Small intestine (tissue), 7 donors: ENCODE results near the gene ATL1. TPM values are rescaled to one million over a fixed set of nuclear protein-coding genes. Genes with fewer than 3 reads are reported as not detected.
"Not testable (repeated sequence)": the region's sequence is repeated elsewhere in the genome, so short reads cannot be mapped to it uniquely, and the experiment has no call there.

Experiments used
- DNase-seq, 2 donors: peaks; one replicate each; pipeline versions ENCODE4 v3.0.0 to v3.0.0-alpha.2; 2013
- FAIRE-seq: peaks from 2 replicates; lab custom pipeline; 2012; peaks lifted over from hg19 to GRCh38; lab: Jason Lieb, UNC
- H3K27ac ChIP-seq, 3 donors: one replicate each; pipeline ENCODE4 v1.5.1; 2013; ENCODE audit warnings: low read length in 2 of 3, mild to moderate bottlenecking in 2 of 3, control low read depth in 1 of 3, inconsistent platforms in 1 of 3, low read depth in 1 of 3, moderate library complexity in 1 of 3
- H3K27me3 ChIP-seq, 3 donors: one replicate each; pipeline ENCODE4 v1.6.1; 2013; ENCODE audit warnings: low read length in 3 of 3, inconsistent platforms in 1 of 3; ENCODE audit not compliant: control insufficient read depth in 3 of 3, insufficient read depth in 3 of 3
- H3K36me3 ChIP-seq, 3 donors: one replicate each; pipeline ENCODE4 v1.6.1; 2013; ENCODE audit warnings: low read length in 3 of 3, inconsistent platforms in 1 of 3, low read depth in 1 of 3, mild to moderate bottlenecking in 1 of 3, moderate library complexity in 1 of 3; ENCODE audit not compliant: control insufficient read depth in 3 of 3, insufficient read depth in 2 of 3
- H3K4me1 ChIP-seq, 3 donors: one replicate each; pipeline ENCODE4 v1.6.1; 2013; ENCODE audit warnings: low read length in 2 of 3, inconsistent platforms in 1 of 3, low read depth in 1 of 3, mild to moderate bottlenecking in 1 of 3, moderate library complexity in 1 of 3; ENCODE audit not compliant: control insufficient read depth in 3 of 3, insufficient read depth in 2 of 3
- H3K4me3 ChIP-seq, 3 donors: one replicate each; pipeline ENCODE4 v1.5.1; 2013; ENCODE audit warnings: low read length in 3 of 3, control low read depth in 1 of 3, inconsistent platforms in 1 of 3, low read depth in 1 of 3, mild to moderate bottlenecking in 1 of 3, moderate library complexity in 1 of 3
- H3K9me3 ChIP-seq, 2 donors: one replicate each; pipeline ENCODE4 v1.6.1; 2013; ENCODE audit warnings: low read depth in 1 of 2, low read length in 1 of 2; ENCODE audit not compliant: control insufficient read depth in 2 of 2, insufficient read depth in 1 of 2
- WGBS, 3 donors: extraction: QIAGEN DNeasy Blood & Tissue Kit; methylation state at CpG; one replicate each; pipeline ENCODE4 v1.1.7; 2013; 5-methylcytosine and 5-hydroxymethylcytosine counted together
- polyA plus RNA-seq, 4 donors: library from polyadenylated mRNA; stranded (reverse) in 3 of 4; unstranded in 1 of 4; fragments of 200-250 nt in 3 of 4; fragments of 120-200 nt in 1 of 4; gene quantifications; one replicate each; pipeline versions ENCODE4 v1.2.1 to v1.2.3, GENCODE V29; 2013
- donor health status: healthy with polysubstance abuse.
- donor health status: control.
- donor health status: control.
- donor health status: Bipolar disorder and iron deficiency.
- donor health status: healthy.

ATL1 gene
- polyA plus RNA-seq, 4 donors: 2.4 to 7.8 (median 6.4) TPM

DNA sequence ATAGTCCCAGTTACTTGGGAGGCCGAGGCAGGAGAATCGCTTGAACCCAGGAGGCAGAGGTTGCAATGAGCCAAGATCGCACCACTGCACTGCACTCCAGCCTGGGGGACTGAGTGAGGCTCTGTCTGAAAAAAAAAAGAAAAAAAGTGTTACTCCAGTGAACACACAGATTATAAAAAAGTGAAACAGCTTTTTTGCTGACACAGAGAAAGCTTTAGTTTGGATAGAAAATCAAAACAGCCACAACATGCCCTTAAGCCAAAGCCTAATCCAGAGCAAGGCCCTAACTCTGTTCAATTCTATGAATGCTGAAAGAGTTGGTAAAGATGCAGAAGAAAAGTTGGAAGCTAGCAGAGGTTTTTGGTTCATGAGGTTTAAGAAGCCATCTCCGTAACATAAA, 65.0 kb downstream of the ATL1 start:
- not testable (repeated sequence) for H3K4me3 ChIP-seq, H3K9me3 ChIP-seq, H3K27ac ChIP-seq, FAIRE-seq, H3K4me1 ChIP-seq, DNase-seq, H3K27me3 ChIP-seq
- 98 to 99% (median 99%) methylated on average over 4 of the region's 4 CpGs for WGBS, 3 donors
- H3K36me3 ChIP-seq: peaks cover 0 to 14% (median 4%) of the 10 kb centered on the region in 3 donors

DNA sequence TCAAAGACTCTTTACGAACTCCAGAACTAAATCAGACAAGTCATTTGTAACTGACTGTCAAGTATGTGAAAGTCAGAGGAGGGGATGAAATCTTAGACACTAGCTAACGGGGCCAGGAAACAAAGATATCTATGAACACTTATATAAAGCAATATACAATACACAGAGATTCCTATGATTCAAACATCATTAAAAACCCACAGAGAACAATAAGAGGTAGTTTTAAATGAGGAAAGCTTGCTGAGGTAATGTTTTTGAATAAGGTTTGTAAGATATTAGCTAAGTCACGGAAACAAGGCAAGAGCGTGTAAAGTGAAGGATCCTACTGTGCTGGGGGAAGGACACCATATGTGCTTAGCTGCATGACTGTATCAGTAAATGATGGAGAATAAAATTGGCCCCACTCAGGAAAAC, 71.5 kb downstream of the ATL1 start:
- H3K27ac ChIP-seq: no peak overlapping the region
- H3K27me3 ChIP-seq: no peaks in the 10 kb centered on the region
- no peak overlapping the region for H3K4me3 ChIP-seq
- WGBS, 3 donors: 88 to 99% (median 97%) methylated on average over 4 of the region's 4 CpGs
- no peaks in the 10 kb centered on the region for H3K9me3 ChIP-seq
- H3K36me3 ChIP-seq: peaks cover 0 to 17% (median 5%) of the 10 kb centered on the region in 3 donors
- H3K4me1 ChIP-seq: no peaks in the 10 kb centered on the region
- no peak for DNase-seq
- no peak for FAIRE-seq

DNA sequence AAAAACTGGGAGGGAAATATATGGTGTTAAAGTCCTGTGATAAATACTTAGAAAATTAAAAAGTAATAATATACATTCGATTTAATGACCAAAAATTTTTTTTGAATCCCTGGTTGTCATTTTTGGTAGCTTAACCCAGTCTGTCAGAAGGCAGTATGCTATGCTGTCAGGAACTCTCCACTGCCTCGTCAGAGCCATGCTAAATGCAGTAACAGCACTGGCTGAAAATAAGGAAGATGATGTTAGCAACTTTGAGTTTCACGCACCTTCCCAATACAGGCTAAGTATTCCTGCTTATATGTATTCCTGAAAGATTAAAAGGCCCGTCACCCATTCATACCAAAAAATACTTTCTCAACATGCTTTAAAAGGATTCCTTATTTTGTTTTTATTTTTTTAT, 74.0 kb downstream of the ATL1 start:
- H3K4me3 ChIP-seq: no peak overlapping the region
- no peak for FAIRE-seq
- WGBS, 3 donors: 85 to 92% (median 89%) methylated on average over 4 of the region's 4 CpGs
- H3K36me3 ChIP-seq: peaks cover 0 to 18% (median 5%) of the 10 kb centered on the region in 3 donors
- no peaks in the 10 kb centered on the region for H3K27me3 ChIP-seq
- no peak for DNase-seq
- no peak overlapping the region for H3K27ac ChIP-seq
- no peaks in the 10 kb centered on the region for H3K9me3 ChIP-seq
- H3K4me1 ChIP-seq: no peaks in the 10 kb centered on the region

DNA sequence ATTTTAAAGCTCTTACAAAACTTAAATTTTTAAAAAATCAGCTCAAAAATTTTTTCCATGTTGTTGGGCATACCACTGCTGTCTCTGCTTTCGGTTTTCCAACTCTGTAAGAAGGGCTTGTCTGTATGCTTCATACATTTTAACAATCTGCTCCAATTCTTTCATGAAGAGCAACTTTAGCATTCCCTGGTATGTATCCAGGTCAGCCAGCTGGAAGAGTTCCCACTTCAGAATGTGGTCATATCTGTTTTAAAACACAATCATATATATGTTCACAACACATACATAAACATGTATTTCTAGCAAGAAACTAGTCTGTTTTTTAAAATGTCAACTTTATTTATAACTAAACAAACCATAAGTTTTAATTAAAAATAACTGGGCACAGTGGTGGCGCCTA, 75.2 kb downstream of the ATL1 start:
- Histone ChIP-seq H3K9me3 (no peaks in the 10 kb centered on the region), H3K4me3 (no peak overlapping the region), H3K4me1 (no peaks in the 10 kb centered on the region), H3K27me3 (no peaks in the 10 kb centered on the region), H3K27ac (no peak overlapping the region), H3K36me3 (peaks cover 2 to 18% (median 5%) of the 10 kb centered on the region in 3 donors)
- WGBS, 3 donors: 93 to 98% (median 94%) methylated on average over 2 of the region's 2 CpGs
- DNase-seq: no peak
- FAIRE-seq: no peak

DNA sequence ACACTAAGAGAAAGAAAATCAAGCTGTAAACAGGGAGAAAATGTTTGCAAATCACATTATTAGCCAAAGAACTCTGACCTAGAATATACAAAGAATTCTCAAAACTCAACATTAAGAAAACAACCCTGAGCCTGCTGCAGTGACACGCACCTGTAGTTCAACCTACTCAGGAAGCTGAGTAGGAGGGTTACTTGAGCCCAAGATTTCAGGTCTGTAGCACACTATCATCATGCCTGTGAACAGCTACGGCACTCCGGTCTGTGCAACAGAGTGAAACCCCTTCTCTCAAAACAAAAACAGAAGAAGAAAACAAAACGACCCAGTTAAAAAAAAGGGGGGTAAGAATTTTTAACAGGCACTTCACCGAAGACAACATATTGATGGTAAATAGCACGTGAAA, 87.3 kb downstream of the ATL1 start:
- no peaks in the 10 kb centered on the region for H3K27me3 ChIP-seq
- H3K27ac ChIP-seq: no peak overlapping the region
- H3K4me3 ChIP-seq: no peak overlapping the region
- WGBS, 3 donors: 68 to 87% (median 76%) methylated on average over 6 of the region's 6 CpGs
- FAIRE-seq (no peak), DNase-seq (no peak)
- peaks cover 0 to 4% (median 0%) of the 10 kb centered on the region in 3 donors for H3K36me3 ChIP-seq
- no peaks in the 10 kb centered on the region for H3K4me1 ChIP-seq
- H3K9me3 ChIP-seq: no peaks in the 10 kb centered on the region

DNA sequence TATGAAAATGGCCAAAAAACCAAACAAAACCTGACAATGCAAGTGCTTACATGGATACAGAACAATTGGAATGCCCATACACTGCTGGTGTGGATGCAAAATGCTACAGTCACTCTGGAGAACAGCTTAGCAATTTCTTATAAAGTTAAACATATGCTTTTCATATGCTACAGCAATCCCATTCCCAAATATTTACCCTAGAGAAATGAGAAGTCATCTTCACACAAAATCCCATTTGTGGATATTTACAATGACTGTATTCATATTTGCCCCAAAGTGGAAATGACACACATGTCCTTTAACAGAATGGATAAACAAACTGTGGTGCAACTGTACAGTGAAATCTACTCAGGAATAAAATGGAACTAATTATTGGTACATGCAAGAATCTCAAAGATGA, 87.8 kb downstream of the ATL1 start:
- Histone ChIP-seq H3K9me3 (no peaks in the 10 kb centered on the region), H3K27ac (no peak overlapping the region), H3K4me3 (no peak overlapping the region), H3K36me3 (peaks cover 0 to 7% (median 0%) of the 10 kb centered on the region in 3 donors), H3K27me3 (no peaks in the 10 kb centered on the region), H3K4me1 (no peaks in the 10 kb centered on the region)
- FAIRE-seq (no peak), DNase-seq (no peak)

DNA sequence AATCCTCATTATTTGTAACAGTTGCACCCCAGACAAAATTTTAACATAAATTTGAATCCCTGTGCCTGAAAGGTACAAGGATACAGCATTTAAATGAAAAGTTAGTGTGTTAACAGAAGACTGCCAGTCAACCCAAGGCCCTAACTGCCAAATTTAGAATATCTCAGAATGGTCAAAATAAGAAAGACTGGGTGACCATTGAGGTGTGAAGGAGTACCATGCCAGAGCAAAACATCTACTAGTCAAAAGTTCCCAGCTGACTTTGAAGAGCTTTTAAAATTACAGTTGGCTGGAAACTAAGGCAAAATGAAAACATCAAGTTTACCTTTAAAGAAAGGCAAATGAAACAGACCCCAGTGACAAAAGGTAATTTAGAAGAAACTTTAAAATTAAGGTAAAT, 89.7 kb downstream of the ATL1 start:
- H3K27ac ChIP-seq: no peak overlapping the region
- no peak for FAIRE-seq

DNA sequence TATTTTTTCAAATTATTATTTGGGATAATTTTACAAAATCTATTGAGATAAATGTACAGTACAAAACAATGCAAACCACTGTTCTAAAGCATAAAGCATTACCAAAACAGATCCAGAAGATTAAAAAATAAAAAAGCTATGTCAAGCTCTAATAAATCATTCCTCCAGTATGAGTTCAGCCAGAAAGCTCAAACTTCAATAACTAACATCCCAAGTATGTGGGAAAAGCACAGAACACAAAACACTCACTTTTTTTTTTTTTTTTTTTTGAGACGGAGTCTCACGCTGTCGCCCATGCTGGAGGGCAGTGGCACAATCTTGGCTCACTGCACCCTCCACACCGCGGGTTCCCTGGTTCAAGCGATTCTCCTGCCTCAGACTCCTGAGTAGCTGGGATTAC, 96.8 kb downstream of the ATL1 start:
- Histone ChIP-seq H3K4me1 (no peaks in the 10 kb centered on the region), H3K27ac (no peak overlapping the region), H3K9me3 (no peaks in the 10 kb centered on the region), H3K4me3 (no peak overlapping the region), H3K27me3 (no peaks in the 10 kb centered on the region), H3K36me3 (peaks cover 0 to 7% (median 2%) of the 10 kb centered on the region in 3 donors)
- DNase-seq: no peak
- WGBS, 3 donors: 86 to 100% (median 96%) methylated on average over 6 of the region's 6 CpGs
- no peak for FAIRE-seq

More for the DNA sequence above, 89.7 kb downstream of the ATL1 start:
- Histone ChIP-seq H3K27me3 (no peaks in the 10 kb centered on the region), H3K9me3 (no peaks in the 10 kb centered on the region), H3K4me1 (no peaks in the 10 kb centered on the region), H3K4me3 (no peak overlapping the region), H3K36me3 (peaks cover 0 to 7% (median 0%) of the 10 kb centered on the region in 3 donors)
- DNase-seq: no peak

DNA sequence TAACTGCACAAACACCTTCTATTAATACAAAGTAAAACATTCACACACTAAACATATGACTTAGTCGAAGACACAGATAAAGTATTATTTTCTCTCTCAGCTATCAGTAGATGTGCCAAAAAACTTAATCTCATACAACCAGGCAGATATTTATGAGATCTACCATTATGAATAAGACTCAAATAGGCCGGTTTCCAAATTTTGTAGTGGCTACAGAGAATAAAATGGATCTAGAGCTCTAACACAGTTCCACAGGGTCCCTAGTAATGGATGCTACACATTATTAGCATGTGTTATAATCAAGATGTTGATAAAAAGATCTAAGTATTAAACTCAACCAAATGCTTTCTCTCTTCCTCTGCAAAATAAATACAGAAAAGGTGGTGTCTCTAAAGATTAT, 97.8 kb downstream of the ATL1 start:
- Histone ChIP-seq H3K27ac (no peak overlapping the region), H3K9me3 (no peaks in the 10 kb centered on the region), H3K4me1 (no peaks in the 10 kb centered on the region), H3K4me3 (no peak overlapping the region), H3K27me3 (no peaks in the 10 kb centered on the region), H3K36me3 (peaks cover 0 to 4% (median 2%) of the 10 kb centered on the region in 3 donors)
- WGBS, 3 donors: 49 to 65% (median 60%) methylated on average over 2 of the region's 2 CpGs
- FAIRE-seq (no peak), DNase-seq (no peak)
